Measurements from ENCODE around the gene FAM174C.

Gene FAM174C

GRCh38 chr19:1263188-1263587 is 12.1 kb upstream of the FAM174C start:
- ChIA-PET POLR2A (interaction anchor here (1.0 to 6.9 kb wide), 2 partner anchors 15 to 21 kb away, joined by 3 to 375 read pairs; partner anchors contain the start of genes ATP5F1D and CBARP), CTCF (interaction anchor here (1.1 to 7.3 kb wide), 2 partner anchors 10 to 18 kb away, joined by 6 to 149 read pairs; no protein-coding TSS in a partner anchor)
- no peak for DNase-seq (ENCODE audit: extremely low spot score)
- no peak for TF ChIP-seq TARDBP (IDR thresholded peaks at IDR 0.05)

DNA sequence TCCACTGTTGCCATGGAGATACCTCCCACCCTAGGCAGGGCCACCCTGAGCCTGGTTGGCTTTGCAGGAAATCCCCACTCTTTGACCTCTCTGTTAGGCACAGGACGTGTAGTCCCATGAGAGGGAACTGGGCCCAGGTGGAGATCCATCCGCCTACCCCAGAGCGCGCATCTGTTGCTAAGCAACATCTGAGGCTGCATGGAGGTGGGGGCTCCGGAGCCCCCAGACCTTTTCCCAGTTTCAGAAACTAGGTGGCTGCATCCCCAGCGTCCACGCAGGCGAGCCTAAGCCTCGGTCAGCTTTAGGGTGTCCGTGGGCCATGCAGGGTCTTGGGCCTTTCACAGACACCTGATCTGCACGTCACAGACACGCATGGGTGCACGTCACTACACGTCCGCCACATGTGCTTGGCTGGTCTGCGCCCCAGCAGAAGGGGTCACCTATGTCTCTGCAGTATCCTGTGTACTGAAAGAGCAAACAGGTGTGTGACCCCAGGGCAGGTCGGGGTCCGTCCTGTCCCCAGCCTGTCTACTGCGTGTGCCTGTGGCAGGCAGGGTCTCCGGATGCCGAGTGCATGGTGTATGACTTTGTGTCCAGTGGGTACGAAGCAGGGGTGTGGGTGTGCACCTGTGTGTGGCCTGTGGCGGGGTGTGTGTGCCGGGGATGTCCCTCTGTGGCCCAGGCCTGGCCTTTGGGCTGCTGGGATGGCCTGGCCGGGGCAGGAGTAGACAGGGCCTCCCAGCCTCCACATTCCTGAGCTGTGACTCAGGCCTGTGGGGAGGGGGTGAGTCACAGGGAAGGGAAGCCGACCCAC is 10.3 kb upstream of the FAM174C start:
- CTCF ChIA-PET: interaction anchor here (1.3 to 7.3 kb wide), 4 partner anchors 10 to 24 kb away, joined by 3 to 149 read pairs (median 15); partner anchors contain the start of genes ATP5F1D and FAM174C
- POLR2A ChIA-PET: interaction anchor here (0.6 to 6.9 kb wide), 4 partner anchors 8 to 22 kb away, joined by 3 to 375 read pairs (median 10); partner anchors contain the start of genes ATP5F1D and CBARP
- TF ChIP-seq HDGF (IDR thresholded peaks at IDR 0.05; ENCODE audit: borderline replicate concordance): no peak
- TF ChIP-seq, protein P1, sequence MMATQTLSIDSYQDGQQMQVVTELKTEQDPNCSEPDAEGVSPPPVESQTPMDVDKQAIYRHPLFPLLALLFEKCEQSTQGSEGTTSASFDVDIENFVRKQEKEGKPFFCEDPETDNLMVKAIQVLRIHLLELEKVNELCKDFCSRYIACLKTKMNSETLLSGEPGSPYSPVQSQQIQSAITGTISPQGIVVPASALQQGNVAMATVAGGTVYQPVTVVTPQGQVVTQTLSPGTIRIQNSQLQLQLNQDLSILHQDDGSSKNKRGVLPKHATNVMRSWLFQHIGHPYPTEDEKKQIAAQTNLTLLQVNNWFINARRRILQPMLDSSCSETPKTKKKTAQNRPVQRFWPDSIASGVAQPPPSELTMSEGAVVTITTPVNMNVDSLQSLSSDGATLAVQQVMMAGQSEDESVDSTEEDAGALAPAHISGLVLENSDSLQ (IDR thresholded peaks at IDR 0.05): no peak
- TF ChIP-seq SUZ12 (IDR thresholded peaks at IDR 0.05): no peak
- TF ChIP-seq SP1 (IDR thresholded peaks at IDR 0.05): no peak
- no peak for TF ChIP-seq L3MBTL2 (conservative IDR thresholded peaks at IDR 0.05)
- TF ChIP-seq FOXA1 (IDR thresholded peaks at IDR 0.05): no peak
- no peak for TF ChIP-seq FOXK2 (IDR thresholded peaks at IDR 0.05)
- no peak for TF ChIP-seq BHLHE40 (IDR thresholded peaks at IDR 0.05; ENCODE audit: borderline replicate concordance)
- TF ChIP-seq ELF4 (IDR thresholded peaks at IDR 0.05): no peak
- TF ChIP-seq TARDBP (IDR thresholded peaks at IDR 0.05): no peak
- no peak for TF ChIP-seq NFRKB (IDR thresholded peaks at IDR 0.05)
- no peak for DNase-seq (ENCODE audit: extremely low spot score)

DNA sequence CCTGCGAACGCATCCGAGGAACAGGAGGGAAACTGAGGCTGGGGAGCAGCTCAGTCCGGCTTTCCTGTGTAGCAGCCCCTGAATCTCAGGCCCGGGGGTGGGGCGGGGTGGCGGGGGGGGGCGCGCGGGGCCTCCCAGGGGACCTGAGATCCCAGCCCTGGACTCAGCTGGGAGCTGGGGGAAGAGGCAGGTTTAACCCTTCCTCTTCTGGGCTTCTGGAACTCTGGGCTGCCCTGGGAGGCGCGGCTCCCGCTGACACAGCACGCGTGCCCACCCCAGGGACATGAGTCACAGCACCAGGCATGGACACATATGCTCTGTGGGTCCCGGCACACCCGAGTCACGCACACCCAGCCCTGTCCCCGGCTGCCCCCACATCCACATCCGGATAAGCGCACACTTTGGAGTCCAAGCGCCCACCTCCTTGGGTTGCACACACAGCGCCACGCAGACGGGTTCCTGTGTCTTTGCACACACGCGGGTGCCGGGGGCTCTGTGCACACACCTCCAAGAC is 9.7 kb upstream of the FAM174C start:
- TF ChIP-seq HDGF (IDR thresholded peaks at IDR 0.05; ENCODE audit: borderline replicate concordance) (peak; percentile 58; the same call in 1 of the 2 replicates), SP1 (IDR thresholded peaks at IDR 0.05) (no peak)
- CTCF ChIA-PET: interaction anchor here (1.3 to 7.3 kb wide), 4 partner anchors 10 to 24 kb away, joined by 3 to 149 read pairs (median 15); partner anchors contain the start of genes ATP5F1D and FAM174C
- POLR2A ChIA-PET: interaction anchor here (0.6 to 6.9 kb wide), 5 partner anchors 8 to 23 kb away, joined by 3 to 375 read pairs (median 5); partner anchors contain the start of genes ATP5F1D and CBARP
- DNase-seq (ENCODE audit: extremely low spot score): no peak

DNA sequence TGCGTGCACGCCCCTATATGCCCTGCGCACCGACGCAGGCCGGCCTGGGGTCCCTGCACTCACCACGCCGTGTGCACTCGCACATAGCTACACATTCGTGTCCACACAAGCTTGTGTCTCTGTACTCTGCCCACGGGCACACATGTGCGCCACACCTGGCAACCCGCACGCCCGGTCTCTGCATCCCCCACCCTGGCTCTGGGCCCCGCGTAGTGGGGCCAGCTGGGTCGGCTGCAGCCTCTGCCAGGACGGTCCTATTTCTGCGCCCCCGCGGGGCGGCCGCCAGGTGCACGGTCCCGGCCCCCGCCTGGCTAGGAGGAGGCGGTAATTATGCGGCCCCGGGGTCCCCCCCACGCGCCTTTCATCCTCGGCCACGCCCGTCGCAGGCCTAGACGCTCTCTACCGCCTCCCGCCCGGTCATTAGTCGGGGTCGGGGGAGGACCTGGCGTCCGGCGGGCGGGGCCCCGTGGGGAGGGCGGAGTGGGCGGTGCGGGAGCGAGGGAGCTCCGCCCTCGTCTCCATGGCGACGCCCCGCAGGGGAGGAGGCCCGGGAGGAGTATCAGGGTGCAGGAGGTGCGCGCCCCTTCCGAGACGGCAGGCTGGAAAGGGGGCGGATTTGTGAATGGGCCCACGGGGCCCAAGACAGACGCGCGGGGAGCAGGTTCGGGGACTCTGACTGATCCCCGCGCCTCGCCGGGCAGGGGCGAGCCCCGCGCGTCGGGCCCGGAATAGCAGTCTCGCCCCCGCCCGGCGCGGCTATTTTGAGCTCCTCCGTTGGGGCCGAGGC is 9.0 kb upstream of the FAM174C start:
- ChIA-PET POLR2A (interaction anchor here (0.6 to 6.9 kb wide), 7 partner anchors 9 to 24 kb away, joined by 3 to 375 read pairs (median 5); partner anchors contain the start of genes ATP5F1D, CBARP and FAM174C), CTCF (interaction anchor here (0.6 to 7.3 kb wide), 9 partner anchors 9 to 67 kb away, joined by 3 to 149 read pairs (median 5); partner anchors contain the start of genes ATP5F1D and FAM174C)
- TF ChIP-seq ELF4 (IDR thresholded peaks at IDR 0.05) (no peak), SUZ12 (IDR thresholded peaks at IDR 0.05) (no peak), BHLHE40 (IDR thresholded peaks at IDR 0.05; ENCODE audit: borderline replicate concordance) (no peak), TARDBP (IDR thresholded peaks at IDR 0.05) (no peak), HDGF (IDR thresholded peaks at IDR 0.05; ENCODE audit: borderline replicate concordance) (0 out of 2 replicates have a peak, but pooled peaks have one; percentile 0)
- peak; percentile 66 for DNase-seq (ENCODE audit: extremely low spot score)

- CTCF ChIA-PET: interaction anchor here (0.6 to 7.3 kb wide), 8 partner anchors 10 to 66 kb away, joined by 3 to 149 read pairs (median 6); partner anchors contain the start of gene ATP5F1D
- DNase-seq (ENCODE audit: extremely low spot score): peak; percentile 63
- POLR2A ChIA-PET: interaction anchor here (1.0 to 6.9 kb wide), 6 partner anchors 8 to 24 kb away, joined by 3 to 375 read pairs (median 6); partner anchors contain the start of genes ATP5F1D, CBARP and FAM174C
- peak; percentile 41; the same call in 1 of the 2 replicates for TF ChIP-seq FOXM1 (IDR thresholded peaks at IDR 0.05; ENCODE audit: borderline replicate concordance)
- peak; percentile 71; the same call in 1 of the 2 replicates for TF ChIP-seq TARDBP (IDR thresholded peaks at IDR 0.05)
- no peak for TF ChIP-seq BHLHE40 (IDR thresholded peaks at IDR 0.05; ENCODE audit: borderline replicate concordance)
Measured at GRCh38 chr19:1266916-1267476, 8.3 kb upstream of the FAM174C start.

DNA sequence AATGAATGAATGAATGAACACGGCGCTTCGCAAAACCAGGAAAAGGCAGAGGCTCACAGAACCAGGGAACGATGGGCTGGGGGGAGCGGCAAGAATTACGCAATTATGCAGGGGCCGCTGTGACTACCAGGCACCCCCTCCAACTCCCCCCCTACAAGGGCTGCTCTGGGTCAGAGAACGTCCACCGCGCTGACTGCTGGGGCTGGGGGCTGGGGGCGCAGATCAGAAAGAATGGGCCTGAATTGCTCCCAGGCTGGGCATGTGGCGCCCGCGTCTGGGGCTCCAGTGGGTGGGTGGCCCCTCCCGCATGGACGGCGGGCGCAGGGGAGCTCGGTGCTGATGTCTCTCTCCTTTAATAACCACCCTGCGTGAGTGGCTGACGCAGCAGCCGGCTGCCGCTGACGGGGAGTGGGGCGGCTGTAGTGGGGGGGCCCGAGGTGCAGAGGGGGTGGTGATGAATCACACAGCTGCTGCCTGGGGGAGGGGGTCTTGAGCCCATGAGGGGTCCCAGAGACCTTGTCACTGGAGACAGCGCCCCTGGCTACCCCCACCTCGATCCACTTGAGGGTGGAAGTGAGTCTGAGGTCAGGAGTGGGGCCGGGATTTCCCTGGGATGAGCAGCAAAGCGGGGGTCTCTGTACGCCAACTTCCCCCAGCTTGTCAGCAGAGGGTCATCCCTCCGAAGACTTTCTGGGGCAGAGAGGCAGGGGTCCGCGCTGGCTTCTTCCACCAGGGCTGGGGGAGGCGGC is 7.7 kb upstream of the FAM174C start:
- ChIA-PET CTCF (interaction anchor here (7.3 kb wide), 1 partner anchor 22 kb away, joined by 149 read pairs; no protein-coding TSS in a partner anchor), POLR2A (interaction anchor here (1.0 to 6.9 kb wide), 5 partner anchors 12 to 87 kb away, joined by 4 to 375 read pairs (median 8); partner anchors contain the start of genes ATP5F1D and CBARP)
- DNase-seq (ENCODE audit: extremely low spot score): no peak
- TF ChIP-seq FOXM1 (IDR thresholded peaks at IDR 0.05; ENCODE audit: borderline replicate concordance): 0 out of 2 replicates have a peak, but pooled peaks have one; percentile 50
- no peak for TF ChIP-seq L3MBTL2 (conservative IDR thresholded peaks at IDR 0.05)
- no peak for TF ChIP-seq HDGF (IDR thresholded peaks at IDR 0.05; ENCODE audit: borderline replicate concordance)
